ENCODE results near the gene FBLN2. TPM values are rescaled to one million over a fixed set of nuclear protein-coding genes. Genes with fewer than 3 reads are reported as not detected.

The FBLN2 gene
- total RNA-seq, 4 donors from 2014 or later, result 75.7 to 159 (median 89.8) TPM

DNA sequence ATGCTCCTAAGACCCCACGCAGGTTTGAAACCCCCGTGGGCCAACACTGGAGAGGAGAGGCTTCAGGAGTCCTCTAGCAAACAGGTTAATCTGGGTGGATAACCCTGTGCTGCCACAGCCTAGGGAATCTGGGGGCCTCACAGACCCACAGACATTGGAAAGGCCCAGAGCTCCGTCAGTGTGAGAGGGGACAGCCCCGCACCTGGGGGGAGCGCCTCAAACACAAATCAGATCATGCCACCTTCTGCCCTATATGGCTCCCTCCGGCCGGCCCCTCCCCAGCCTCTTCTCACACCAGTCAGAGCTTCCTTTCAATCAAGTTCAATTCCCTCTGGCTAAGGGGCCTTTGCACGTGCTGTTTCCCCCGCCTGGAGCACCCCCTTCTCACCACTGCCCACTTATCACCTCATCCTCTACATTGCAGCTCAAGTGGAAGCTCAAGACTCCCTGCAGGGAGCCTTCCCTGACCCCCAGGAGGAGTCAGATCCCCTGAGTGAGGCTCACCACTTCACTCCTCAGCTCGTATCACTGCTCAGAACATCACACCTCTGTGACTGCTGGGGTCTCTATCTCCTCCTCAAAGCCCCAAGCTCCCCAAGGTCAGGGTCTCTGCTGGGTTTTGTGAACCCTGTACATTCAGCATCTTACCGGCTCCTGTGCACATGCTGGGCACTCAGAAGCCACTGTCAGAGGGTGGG is 24.1 kb downstream of the FBLN2 start:
- TF ChIP-seq CTCF (IDR thresholded peaks at IDR 0.05) (no peak), POLR2A (IDR thresholded peaks at IDR 0.05) (no peak)

GRCh38 chr3:13574083-13574797 is 25.3 kb downstream of the FBLN2 start:
- Histone ChIP-seq H3K27me3 (no peaks in the 10 kb centered on the region), H3K36me3 (no peaks in the 10 kb centered on the region), H3K27ac (no peak overlapping the region), H3K4me3 (replicated peaks in 1 of 3) (no peak overlapping the region), H3K4me1 (no peaks in the 10 kb centered on the region), H3K9me3 (no peaks in the 10 kb centered on the region)
- no peak for DNase-seq
- intact Hi-C loops (cut with DNase I), result no loop called here
- TF ChIP-seq POLR2A (IDR thresholded peaks at IDR 0.05), result no peak
- no peak for TF ChIP-seq CTCF (IDR thresholded peaks at IDR 0.05)
- WGBS, 2 donors, result 74 to 78% methylated on average over 8 to 13 of the region's 18 CpGs

More for the DNA sequence above, 24.1 kb downstream of the FBLN2 start:
- WGBS, 2 donors, result 89 to 90% methylated on average over 8 to 10 of the region's 11 CpGs
- H3K27me3 ChIP-seq, result no peaks in the 10 kb centered on the region
- H3K36me3 ChIP-seq, result no peaks in the 10 kb centered on the region
- no peak overlapping the region for H3K4me3 ChIP-seq (replicated peaks in 1 of 3)
- DNase-seq, result no peak
- H3K27ac ChIP-seq, result no peak overlapping the region
- no peaks in the 10 kb centered on the region for H3K9me3 ChIP-seq
- intact Hi-C loops (cut with DNase I), result no loop called here
- no peaks in the 10 kb centered on the region for H3K4me1 ChIP-seq

DNA sequence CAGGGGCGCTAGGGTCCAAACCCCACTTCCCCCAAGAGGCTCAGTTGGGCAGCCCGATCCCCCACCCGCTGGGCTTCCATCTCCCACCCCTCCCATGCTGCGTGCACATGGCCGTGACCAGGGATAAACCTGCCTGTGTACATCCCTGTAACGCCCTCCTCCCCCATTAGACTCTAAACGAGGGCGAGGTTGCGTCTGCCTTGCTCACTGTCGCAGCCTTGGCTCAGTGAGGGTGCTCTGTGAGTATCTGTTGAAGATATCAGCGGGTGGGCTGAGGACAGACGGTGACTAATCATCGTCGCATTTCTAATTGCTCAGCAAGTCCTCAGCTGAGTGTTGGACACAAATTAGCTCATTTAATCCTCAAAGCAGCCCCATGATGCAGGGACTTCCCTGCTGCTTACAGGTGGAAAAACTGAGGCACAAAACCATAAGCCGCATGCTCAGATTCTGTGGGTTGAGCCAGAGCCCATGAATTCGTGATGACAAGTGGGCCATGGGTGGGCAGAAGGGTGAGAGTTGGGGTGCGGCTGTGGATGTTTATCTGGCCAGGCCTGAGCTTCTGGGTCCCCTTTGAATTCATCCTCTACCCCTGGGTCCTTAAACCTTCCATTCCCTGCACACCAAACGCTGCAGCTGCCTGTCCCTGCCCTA is 26.0 kb downstream of the FBLN2 start:
- no peaks in the 10 kb centered on the region for H3K36me3 ChIP-seq
- TF ChIP-seq POLR2A (IDR thresholded peaks at IDR 0.05) (no peak), CTCF (IDR thresholded peaks at IDR 0.05) (no peak)
- intact Hi-C loops (cut with DNase I), result no loop called here
- H3K4me1 ChIP-seq, result no peaks in the 10 kb centered on the region
- no peak for DNase-seq
- H3K9me3 ChIP-seq, result no peaks in the 10 kb centered on the region
- H3K27me3 ChIP-seq, result no peaks in the 10 kb centered on the region
- H3K4me3 ChIP-seq (replicated peaks in 1 of 3), result no peak overlapping the region
- 70 to 79% methylated on average over 17 to 18 of the region's 18 CpGs for WGBS, 2 donors
- no peak overlapping the region for H3K27ac ChIP-seq

DNA sequence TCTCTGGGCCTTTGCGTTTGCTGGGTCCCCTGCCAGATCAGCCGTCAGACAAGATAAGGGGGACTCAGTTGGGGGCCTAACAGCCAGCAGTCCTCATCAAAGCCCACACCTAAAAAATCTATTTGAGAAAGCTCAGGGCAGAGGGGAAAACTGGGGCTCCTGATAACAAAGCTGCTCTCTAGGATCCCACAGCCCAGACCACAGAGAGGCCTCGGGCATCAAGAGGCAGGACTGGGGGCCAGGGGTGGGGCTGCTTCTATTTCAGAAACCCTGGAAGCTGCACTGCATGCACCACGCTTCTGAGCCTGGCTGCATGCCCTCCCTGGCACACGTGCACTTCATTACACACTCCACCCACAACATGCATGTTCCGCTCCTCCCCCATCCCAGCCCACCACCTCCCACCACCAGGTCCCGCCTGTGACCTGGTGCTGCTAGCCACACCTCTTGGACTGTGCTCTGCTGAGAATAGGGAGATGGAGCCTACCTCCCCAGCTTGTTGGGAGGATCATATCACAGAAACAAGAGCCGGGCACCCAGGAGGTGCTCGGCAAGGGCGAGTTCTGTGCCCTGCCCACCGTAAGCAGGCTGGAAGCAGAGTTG is 26.6 kb downstream of the FBLN2 start:
- no peaks in the 10 kb centered on the region for H3K27me3 ChIP-seq
- H3K9me3 ChIP-seq, result no peaks in the 10 kb centered on the region
- no peaks in the 10 kb centered on the region for H3K4me1 ChIP-seq
- 65% methylated on average over 8 to 11 of the region's 11 CpGs for WGBS, 2 donors
- no peak overlapping the region for H3K27ac ChIP-seq
- TF ChIP-seq CTCF (IDR thresholded peaks at IDR 0.05) (no peak), POLR2A (IDR thresholded peaks at IDR 0.05) (no peak)
- DNase-seq, result no peak
- intact Hi-C loops (cut with DNase I), result no loop called here
- no peak overlapping the region for H3K4me3 ChIP-seq (replicated peaks in 1 of 3)
- no peaks in the 10 kb centered on the region for H3K36me3 ChIP-seq
